ENCODE data around the gene CCNK. TPM values are rescaled to one million over a fixed set of nuclear protein-coding genes. Genes with fewer than 3 reads are reported as not detected.

Gene CCNK
- total RNA-seq, 4 donors from 2014 or later = 14.5 to 42.6 (median 31.3) TPM

- no peak overlapping the region for H3K27ac ChIP-seq
- H3K4me3 ChIP-seq = no peak overlapping the region
- TF ChIP-seq POLR2AphosphoS5 (IDR thresholded peaks at IDR 0.05) (no peak), EP300 (IDR thresholded peaks at IDR 0.05; ENCODE audit: low read depth) (no peak), POLR2A (IDR thresholded peaks at IDR 0.05) (no peak)
- TF ChIP-seq, protein P1, sequence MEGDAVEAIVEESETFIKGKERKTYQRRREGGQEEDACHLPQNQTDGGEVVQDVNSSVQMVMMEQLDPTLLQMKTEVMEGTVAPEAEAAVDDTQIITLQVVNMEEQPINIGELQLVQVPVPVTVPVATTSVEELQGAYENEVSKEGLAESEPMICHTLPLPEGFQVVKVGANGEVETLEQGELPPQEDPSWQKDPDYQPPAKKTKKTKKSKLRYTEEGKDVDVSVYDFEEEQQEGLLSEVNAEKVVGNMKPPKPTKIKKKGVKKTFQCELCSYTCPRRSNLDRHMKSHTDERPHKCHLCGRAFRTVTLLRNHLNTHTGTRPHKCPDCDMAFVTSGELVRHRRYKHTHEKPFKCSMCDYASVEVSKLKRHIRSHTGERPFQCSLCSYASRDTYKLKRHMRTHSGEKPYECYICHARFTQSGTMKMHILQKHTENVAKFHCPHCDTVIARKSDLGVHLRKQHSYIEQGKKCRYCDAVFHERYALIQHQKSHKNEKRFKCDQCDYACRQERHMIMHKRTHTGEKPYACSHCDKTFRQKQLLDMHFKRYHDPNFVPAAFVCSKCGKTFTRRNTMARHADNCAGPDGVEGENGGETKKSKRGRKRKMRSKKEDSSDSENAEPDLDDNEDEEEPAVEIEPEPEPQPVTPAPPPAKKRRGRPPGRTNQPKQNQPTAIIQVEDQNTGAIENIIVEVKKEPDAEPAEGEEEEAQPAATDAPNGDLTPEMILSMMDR (IDR thresholded peaks at IDR 0.05) = no peak
- H3K27me3 ChIP-seq = no peaks in the 10 kb centered on the region
- no peak for DNase-seq
- no peaks in the 10 kb centered on the region for H3K9me3 ChIP-seq
- no peaks in the 10 kb centered on the region for H3K36me3 ChIP-seq
- peaks cover 18 to 35% (median 24%) of the 10 kb centered on the region in 4 donors for H3K4me1 ChIP-seq
- in situ Hi-C loops (cut with MboI; ENCODE audit: low pct_ligation_motif_present in 1 of 4, low pct_unique_long_range_greater_than_20kb in 1 of 4, low sequenced_read_pairs in 3 of 4) = no loop called here
- intact Hi-C loops (cut with DNase I; ENCODE audit: low total_unique reads) = no loop called here
- WGBS, 2 donors (ENCODE audit: low coverage in 1 of 2) = 63 to 64% methylated on average over 2 of the region's 2 CpGs
These were observed 2.9 kb downstream of the CCNK start for GRCh38 chr14:99484106-99484505.

- WGBS, 2 donors (ENCODE audit: low coverage in 1 of 2) = 91 to 92% methylated on average over 2 of the region's 2 CpGs
- in situ Hi-C loops (cut with MboI; ENCODE audit: low pct_ligation_motif_present in 1 of 4, low pct_unique_long_range_greater_than_20kb in 1 of 4, low sequenced_read_pairs in 3 of 4) (no loop called here), intact Hi-C loops (cut with DNase I; ENCODE audit: low total_unique reads) (no loop called here)
- TF ChIP-seq, protein P1 (IDR thresholded peaks at IDR 0.05) = no peak
- TF ChIP-seq EP300 (IDR thresholded peaks at IDR 0.05; ENCODE audit: low read depth) (no peak), POLR2AphosphoS5 (IDR thresholded peaks at IDR 0.05) (no peak), POLR2A (IDR thresholded peaks at IDR 0.05) (no peak)
- no peak overlapping the region for H3K27ac ChIP-seq
- no peak for DNase-seq
- H3K27me3 ChIP-seq = no peaks in the 10 kb centered on the region
- no peaks in the 10 kb centered on the region for H3K9me3 ChIP-seq
- no peaks in the 10 kb centered on the region for H3K4me1 ChIP-seq
- no peak overlapping the region for H3K4me3 ChIP-seq
- H3K36me3 ChIP-seq = peaks cover 0 to 72% (median 35%) of the 10 kb centered on the region in 4 donors
These were observed 16.1 kb downstream of the CCNK start for GRCh38 chr14:99497341-99497740.

GRCh38 chr14:99497894-99498293, 16.7 kb downstream of the CCNK start:
- no peak overlapping the region for H3K4me3 ChIP-seq
- in situ Hi-C loops (cut with MboI; ENCODE audit: low pct_ligation_motif_present in 1 of 4, low pct_unique_long_range_greater_than_20kb in 1 of 4, low sequenced_read_pairs in 3 of 4) = no loop called here
- no peaks in the 10 kb centered on the region for H3K4me1 ChIP-seq
- no peak for DNase-seq
- no peaks in the 10 kb centered on the region for H3K9me3 ChIP-seq
- TF ChIP-seq POLR2A (IDR thresholded peaks at IDR 0.05) = no peak
- TF ChIP-seq EP300 (IDR thresholded peaks at IDR 0.05; ENCODE audit: low read depth) = no peak
- intact Hi-C loops (cut with DNase I; ENCODE audit: low total_unique reads) = no loop called here
- 93% methylated on average over 3 of the region's 3 CpGs; no CpG with 5 or more reads in 1 of the 2 donors for WGBS, 2 donors (ENCODE audit: low coverage in 1 of 2)
- H3K27me3 ChIP-seq = no peaks in the 10 kb centered on the region
- H3K27ac ChIP-seq = no peak overlapping the region
- peaks cover 0 to 74% (median 36%) of the 10 kb centered on the region in 4 donors for H3K36me3 ChIP-seq

DNA sequence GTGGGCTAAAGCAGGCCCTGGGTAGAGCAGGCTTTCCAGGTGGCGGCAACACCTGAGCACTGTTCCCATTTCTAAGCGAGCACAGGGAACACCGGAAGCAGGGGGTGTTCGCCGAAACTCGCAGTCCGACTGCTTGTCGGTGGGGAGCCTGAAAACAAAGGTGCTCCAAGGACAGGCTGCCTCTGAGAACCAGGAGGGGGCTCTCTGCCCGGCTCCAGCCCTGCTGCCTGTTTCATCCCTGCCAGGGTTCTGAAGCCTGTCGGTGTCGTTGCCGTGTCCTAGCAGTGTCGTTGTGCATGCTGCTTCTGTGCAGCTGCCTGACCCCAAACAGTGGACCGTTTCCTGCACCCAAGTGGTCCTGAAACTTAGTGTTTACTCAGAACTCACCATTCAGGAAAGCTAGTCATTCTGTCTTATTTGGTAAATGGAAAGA, 21.8 kb downstream of the CCNK start:
- Histone ChIP-seq H3K4me1 (no peaks in the 10 kb centered on the region), H3K4me3 (no peak overlapping the region), H3K27me3 (no peaks in the 10 kb centered on the region), H3K27ac (no peak overlapping the region), H3K9me3 (no peaks in the 10 kb centered on the region), H3K36me3 (peaks cover 0 to 79% (median 37%) of the 10 kb centered on the region in 4 donors)
- no peak for TF ChIP-seq EP300 (IDR thresholded peaks at IDR 0.05; ENCODE audit: low read depth)
- TF ChIP-seq, protein P1 (IDR thresholded peaks at IDR 0.05) = no peak
- no peak for TF ChIP-seq POLR2AphosphoS5 (IDR thresholded peaks at IDR 0.05)
- no peak for TF ChIP-seq POLR2A (IDR thresholded peaks at IDR 0.05)
- intact Hi-C loops (cut with DNase I; ENCODE audit: low total_unique reads) (no loop called here), in situ Hi-C loops (cut with MboI; ENCODE audit: low pct_ligation_motif_present in 1 of 4, low pct_unique_long_range_greater_than_20kb in 1 of 4, low sequenced_read_pairs in 3 of 4) (loop anchor here in 1 of 4 donors (25.0 kb wide), 1 partner anchor 109 kb away; the partner anchor contains the start of gene CCDC85C)
- 77 to 82% methylated on average over 5 to 14 of the region's 14 CpGs for WGBS, 2 donors (ENCODE audit: low coverage in 1 of 2)
- DNase-seq = no peak

Measured in transverse colon (tissue), 4 donors.